B cell (primary cell): ENCODE results near the gene WDR82. TPM values are rescaled to one million over a fixed set of nuclear protein-coding genes. Genes with fewer than 3 reads are reported as not detected.
A peak's percentile ranks its signal among the peaks of the same experiment; 100 is the strongest.

Source experiments
- ATAC-seq: fragments of 200-7000 bp; cut with Tn5 transposase; one replicate; pipeline ENCODE4 v1.10.0; 2021; ENCODE audit warnings: low read depth, mild to moderate bottlenecking, moderate number of reproducible peaks, moderate library complexity
- CTCF ChIA-PET: fragments of 350-600 bp; sonication (Branson Sonifier 250); formaldehyde crosslinking; loops from one replicate; lab custom pipeline; 2021; ENCODE audit warnings: antibody characterized with exemption, inconsistent platforms; lab: Charles Lee
- POLR2A ChIA-PET: fragments of 350-600 bp; sonication (Branson Sonifier 250); formaldehyde crosslinking; loops from one replicate; lab custom pipeline; 2021; ENCODE audit warnings: antibody characterized with exemption; lab: Charles Lee
- DNase-seq: peaks from one replicate; pipeline ENCODE4 v3.0.0; 2013
- H2AFZ ChIP-seq: 2 replicates; pipeline ENCODE4 v1.6.1; 2012; ENCODE audit warnings: mild to moderate bottlenecking, low read depth, low read length; ENCODE audit not compliant: insufficient read depth, poor library complexity, severe bottlenecking
- H3K27ac ChIP-seq, 2 donors: 1 replicate in 1 of 2; 2 replicates in 1 of 2; pipeline ENCODE4 v1.5.1; 2012 to 2013; ENCODE audit warnings: low read length in 2 of 2, mild to moderate bottlenecking in 2 of 2, moderate library complexity in 1 of 2
- H3K27me3 ChIP-seq, 4 experiments: fragments of 200-600 bp in 1 of 4; sonication (generic) in 1 of 4; replicated peaks in 1 of 4; 1 replicate in 2 of 4; 2 replicates in 2 of 4; pipeline versions ENCODE4 v1.6.1 to v1.7.0; 2013 to 2016; ENCODE audit warnings: low read length in 3 of 4, mild to moderate bottlenecking in 2 of 4, mixed read lengths in 1 of 4, moderate library complexity in 1 of 4; ENCODE audit not compliant: insufficient read depth in 4 of 4, control insufficient read depth in 3 of 4; ENCODE audit errors: control extremely low read depth in 1 of 4
- H3K36me3 ChIP-seq, 2 experiments: replicated peaks in 1 of 2; 1 replicate in 1 of 2; 2 replicates in 1 of 2; pipeline versions ENCODE4 v1.6.1 to v1.7.1; 2013; ENCODE audit warnings: low read length in 1 of 2; ENCODE audit not compliant: insufficient read depth in 2 of 2, control insufficient read depth in 1 of 2; ENCODE audit errors: control extremely low read depth in 1 of 2, extremely low read depth in 1 of 2
- H3K4me1 ChIP-seq, 2 donors: fragments of 200-600 bp in 1 of 2; sonication (generic) in 1 of 2; 1 replicate in 1 of 2; 2 replicates in 1 of 2; pipeline versions ENCODE4 v1.5.1 to v1.6.1; 2013 to 2017; ENCODE audit warnings: low read length in 2 of 2; ENCODE audit not compliant: control insufficient read depth in 2 of 2, insufficient read depth in 2 of 2
- H3K4me2 ChIP-seq: replicated peaks from 2 replicates; pipeline ENCODE3; 2012; ENCODE audit warnings: mild to moderate bottlenecking, low read depth, low read length; ENCODE audit not compliant: poor library complexity, severe bottlenecking
- H3K4me3 ChIP-seq, 5 experiments: fragments of 200-600 bp in 1 of 5; sonication (generic) in 1 of 5; 1 replicate in 3 of 5; 2 replicates in 2 of 5; pipeline versions ENCODE4 v1.5.1 to v1.7.0; 2011 to 2016; ENCODE audit warnings: low read length in 4 of 5, mild to moderate bottlenecking in 4 of 5, low read depth in 2 of 5, control low read depth in 1 of 5, moderate library complexity in 1 of 5; ENCODE audit not compliant: insufficient read depth in 1 of 5; ENCODE audit errors: control extremely low read depth in 1 of 5, extremely low read depth in 1 of 5
- H3K79me2 ChIP-seq: fragments of 200-600 bp; sonication (generic); one replicate; pipeline ENCODE4 v1.6.0; 2016; ENCODE audit warnings: low read length; ENCODE audit not compliant: control insufficient read depth, insufficient read depth
- H3K9ac ChIP-seq: fragments of 200-600 bp; sonication (generic); 2 replicates; pipeline ENCODE4 v1.6.1; 2017; ENCODE audit warnings: mild to moderate bottlenecking, low read length, moderate library complexity
- H3K9me3 ChIP-seq, 3 donors: one replicate each; pipeline versions ENCODE4 v1.6.1 to v1.7.1; 2013; ENCODE audit warnings: low read length in 2 of 3; ENCODE audit not compliant: control insufficient read depth in 2 of 3, insufficient read depth in 1 of 3; ENCODE audit errors: control extremely low read depth in 1 of 3
- H4K20me1 ChIP-seq: 2 replicates; pipeline ENCODE4 v1.6.0; 2012; ENCODE audit warnings: mild to moderate bottlenecking, low read length; ENCODE audit not compliant: insufficient read depth, control insufficient read depth, poor library complexity, severe bottlenecking
- H3K27ac Mint-ChIP-seq: one replicate; pipeline ENCODE4 v1.8.0; 2021; ENCODE audit warnings: mixed read lengths
- H3K27me3 Mint-ChIP-seq: one replicate; pipeline ENCODE4 v1.8.0; 2021; ENCODE audit warnings: mixed read lengths
- H3K4me1 Mint-ChIP-seq: one replicate; pipeline ENCODE4 v1.8.0; 2021; ENCODE audit warnings: mixed read lengths
- H3K4me3 Mint-ChIP-seq: one replicate; pipeline ENCODE4 v1.8.0; 2021; ENCODE audit warnings: mixed read lengths
- H3K9me3 Mint-ChIP-seq: one replicate; pipeline ENCODE4 v1.8.0; 2022; ENCODE audit warnings: mixed read lengths; ENCODE audit not compliant: insufficient read depth
- CTCF ChIP-seq: fragments of 200-600 bp; IDR thresholded peaks from one replicate; pipeline ENCODE4 v1.8.0; 2022; ENCODE audit warnings: antibody characterized with exemption, mild to moderate bottlenecking
- EZH2 ChIP-seq: IDR thresholded peaks from 2 replicates; pipeline ENCODE4 v1.6.1; 2012; ENCODE audit warnings: borderline replicate concordance, low read depth, mild to moderate bottlenecking, moderate library complexity, low read length; ENCODE audit not compliant: insufficient read depth, poor library complexity, severe bottlenecking
- WGBS: methylation state at CpG from one replicate; pipeline ENCODE4 v1.1.5; 2013; ENCODE audit warnings: missing lambda C conversion rate; ENCODE audit not compliant: insufficient coverage; 5-methylcytosine and 5-hydroxymethylcytosine counted together
- intact Hi-C: fragments of 100-400 bp; cut with micrococcal nuclease; formaldehyde crosslinking; loops from one replicate; pipeline ENCODE4 v1.10.0; 2022
- polyA plus RNA-seq: library from polyadenylated mRNA; depleted of rRNA; stranded (reverse); fragments of >200 nt; gene quantifications from 2 replicates; pipeline ENCODE4 v1.2.3, GENCODE V29; 2012
- total RNA-seq, 2 donors: library from RNA; stranded (reverse); fragments of 120-200 nt in 1 of 2; gene quantifications; 1 replicate in 1 of 2; 2 replicates in 1 of 2; pipeline versions ENCODE4 v1.2.3 to v1.2.4, GENCODE V29; 2013 to 2022

WDR82 gene
- total and polyA plus RNA-seq, 2 donors (not counting 1 experiment from before 2014, with no cell fraction given), result 27.8 to 101 TPM

- H3K36me3 ChIP-seq, result peaks cover 31 to 92% of the 10 kb centered on the region in 2 experiments
- no peaks in the 10 kb centered on the region for H3K9me3 ChIP-seq
- H3K4me2 ChIP-seq, result peak overlapping the region; percentile 53
- H3K9ac ChIP-seq, result peak overlapping the region; percentile 28
- peak; percentile 31 for ATAC-seq
- H3K4me1 ChIP-seq, result peaks cover 23 to 37% of the 10 kb centered on the region in 2 donors
- Mint-ChIP-seq H3K4me1 (peaks cover 38% of the 10 kb centered on the region), H3K27ac (peak overlapping the region; percentile 80), H3K27me3 (no peaks in the 10 kb centered on the region), H3K4me3 (peak overlapping the region; percentile 57), H3K9me3 (no peaks in the 10 kb centered on the region)
- peak overlapping the region in 2 of 5 experiments; percentile 17 to 27 for H3K4me3 ChIP-seq
- intact Hi-C loops, result no loop called here
- DNase-seq, result peak; percentile 36
- peak overlapping the region; percentile 51 to 64 for H3K27ac ChIP-seq
- POLR2A ChIA-PET, result interaction anchor here (0.6 to 1.0 kb wide), 2 partner anchors 9 to 67 kb away, joined by 3 to 4 read pairs; no protein-coding TSS in a partner anchor
- H4K20me1 ChIP-seq, result peaks cover 54% of the 10 kb centered on the region
- CTCF ChIA-PET, result interaction anchor here (0.9 to 1.8 kb wide), 3 partner anchors 9 to 77 kb away, joined by 3 to 4 read pairs (median 4); partner anchors contain the start of gene WDR82
- no peak overlapping the region for H2AFZ ChIP-seq
- TF ChIP-seq EZH2 (no peak), CTCF (no peak)
- H3K27me3 ChIP-seq, result no peaks in the 10 kb centered on the region
- peaks cover 98% of the 10 kb centered on the region for H3K79me2 ChIP-seq
These were observed 16.0 kb downstream of the WDR82 start for GRCh38 chr3:52262447-52262846.

- H3K4me3 ChIP-seq, result no peak overlapping the region
These were observed 19.0 kb downstream of the WDR82 start for GRCh38 chr3:52259448-52259847.

More at GRCh38 chr3:52259448-52259847, 19.0 kb downstream of the WDR82 start:
- WGBS, result no CpG with 5 or more reads among the region's 4 CpGs
- H3K27ac ChIP-seq, result no peak overlapping the region
- no peak for ATAC-seq
- no peak for DNase-seq
- no peak for TF ChIP-seq CTCF
- no peak overlapping the region for H3K27ac Mint-ChIP-seq
- H3K36me3 ChIP-seq, result peaks cover 33 to 90% of the 10 kb centered on the region in 2 experiments
- H3K9me3 Mint-ChIP-seq, result no peaks in the 10 kb centered on the region
- H3K27me3 Mint-ChIP-seq, result no peaks in the 10 kb centered on the region
- H3K4me1 Mint-ChIP-seq, result peaks cover 41% of the 10 kb centered on the region
- H3K4me3 Mint-ChIP-seq, result no peak overlapping the region
- H2AFZ ChIP-seq, result no peak overlapping the region
- H3K4me1 ChIP-seq, result peaks cover 24 to 37% of the 10 kb centered on the region in 2 donors
- ChIA-PET POLR2A (interaction anchor here (0.6 kb wide), 1 partner anchor 17 kb away, joined by 3 read pairs; no protein-coding TSS in a partner anchor), CTCF (interaction anchor here (1.3 to 2.4 kb wide), 6 partner anchors 19 to 39 kb away, joined by 3 to 8 read pairs (median 6); partner anchors contain the start of genes TWF2 and WDR82)
- intact Hi-C loops, result no loop called here
- no peak overlapping the region for H3K9ac ChIP-seq
- peaks cover 58% of the 10 kb centered on the region for H4K20me1 ChIP-seq
- no peaks in the 10 kb centered on the region for H3K9me3 ChIP-seq
- no peaks in the 10 kb centered on the region for H3K27me3 ChIP-seq
- no peak overlapping the region for H3K4me2 ChIP-seq
- peaks cover 90% of the 10 kb centered on the region for H3K79me2 ChIP-seq
